ENCODE results near the gene RFX2.

- TF ChIP-seq CTCF (IDR thresholded peaks at IDR 0.05), result no peak
- TF ChIP-seq BCL3 (IDR thresholded peaks at IDR 0.05), result no peak
Measured at GRCh38 chr19:5973376-5973775, 136.9 kb downstream of the RFX2 start.
